WI38 (cell line): ENCODE data around the gene PGF.

Experiments used
- H3K4me3 ChIP-seq: 2 replicates; pipeline ENCODE4 v1.5.1; 2011; ENCODE audit warnings: low read depth, mild to moderate bottlenecking, control low read depth, low read length
- TF ChIP-seq, protein P1 (sequence below): IDR thresholded peaks from 2 replicates; pipeline ENCODE4 v1.5.1; 2012; ENCODE audit warnings: low read depth, mild to moderate bottlenecking, control low read depth, low read length

The PGF gene

DNA sequence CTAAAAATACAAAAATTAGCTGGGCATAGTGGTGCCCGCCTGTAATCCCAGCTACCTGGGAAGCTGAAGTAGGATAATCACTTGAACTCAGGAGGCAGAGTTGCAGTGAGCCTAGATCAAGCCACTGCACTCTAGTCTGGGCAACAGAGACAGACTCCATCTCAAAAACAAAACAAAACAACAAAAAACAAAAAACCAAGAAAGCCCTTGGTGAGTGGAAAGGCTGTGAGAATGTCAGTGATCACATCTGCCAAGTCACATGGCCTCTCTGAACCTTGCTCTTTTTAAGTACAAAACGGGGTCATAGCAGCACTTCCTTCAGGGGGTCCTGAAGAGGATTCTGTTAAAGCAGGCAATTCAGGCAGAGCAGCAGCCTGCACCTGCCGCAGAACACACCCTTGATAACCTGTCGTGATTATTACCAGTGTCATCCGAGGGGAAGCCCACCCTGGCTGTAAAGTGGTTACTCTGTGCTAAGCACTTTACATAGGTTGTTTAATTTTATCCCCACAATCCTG, 41.9 kb downstream of the PGF start:
- TF ChIP-seq, protein P1, sequence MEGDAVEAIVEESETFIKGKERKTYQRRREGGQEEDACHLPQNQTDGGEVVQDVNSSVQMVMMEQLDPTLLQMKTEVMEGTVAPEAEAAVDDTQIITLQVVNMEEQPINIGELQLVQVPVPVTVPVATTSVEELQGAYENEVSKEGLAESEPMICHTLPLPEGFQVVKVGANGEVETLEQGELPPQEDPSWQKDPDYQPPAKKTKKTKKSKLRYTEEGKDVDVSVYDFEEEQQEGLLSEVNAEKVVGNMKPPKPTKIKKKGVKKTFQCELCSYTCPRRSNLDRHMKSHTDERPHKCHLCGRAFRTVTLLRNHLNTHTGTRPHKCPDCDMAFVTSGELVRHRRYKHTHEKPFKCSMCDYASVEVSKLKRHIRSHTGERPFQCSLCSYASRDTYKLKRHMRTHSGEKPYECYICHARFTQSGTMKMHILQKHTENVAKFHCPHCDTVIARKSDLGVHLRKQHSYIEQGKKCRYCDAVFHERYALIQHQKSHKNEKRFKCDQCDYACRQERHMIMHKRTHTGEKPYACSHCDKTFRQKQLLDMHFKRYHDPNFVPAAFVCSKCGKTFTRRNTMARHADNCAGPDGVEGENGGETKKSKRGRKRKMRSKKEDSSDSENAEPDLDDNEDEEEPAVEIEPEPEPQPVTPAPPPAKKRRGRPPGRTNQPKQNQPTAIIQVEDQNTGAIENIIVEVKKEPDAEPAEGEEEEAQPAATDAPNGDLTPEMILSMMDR = no peak
- no peak overlapping the region for H3K4me3 ChIP-seq

DNA sequence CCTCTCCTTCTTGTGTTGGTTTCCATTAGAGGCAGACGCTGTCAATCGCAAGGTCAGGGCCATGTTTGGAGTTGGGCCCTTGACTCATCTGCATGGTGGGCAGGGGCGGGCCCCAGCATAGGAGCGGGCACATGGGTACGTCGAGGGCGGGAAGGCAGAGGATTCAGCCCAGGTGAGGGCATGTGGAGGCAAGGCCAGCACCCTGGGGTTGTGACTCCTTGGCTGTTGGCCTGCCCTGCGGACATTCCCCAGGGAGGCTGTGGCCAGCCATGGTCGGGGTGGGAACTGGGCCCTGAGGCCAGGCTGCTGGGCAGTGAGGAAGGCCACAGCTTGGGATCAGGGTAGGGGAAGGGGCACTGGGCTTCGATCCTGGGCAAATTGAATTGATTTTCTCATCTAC, 42.6 kb downstream of the PGF start:
- TF ChIP-seq, protein P1 = no peak
- H3K4me3 ChIP-seq = no peak overlapping the region

DNA sequence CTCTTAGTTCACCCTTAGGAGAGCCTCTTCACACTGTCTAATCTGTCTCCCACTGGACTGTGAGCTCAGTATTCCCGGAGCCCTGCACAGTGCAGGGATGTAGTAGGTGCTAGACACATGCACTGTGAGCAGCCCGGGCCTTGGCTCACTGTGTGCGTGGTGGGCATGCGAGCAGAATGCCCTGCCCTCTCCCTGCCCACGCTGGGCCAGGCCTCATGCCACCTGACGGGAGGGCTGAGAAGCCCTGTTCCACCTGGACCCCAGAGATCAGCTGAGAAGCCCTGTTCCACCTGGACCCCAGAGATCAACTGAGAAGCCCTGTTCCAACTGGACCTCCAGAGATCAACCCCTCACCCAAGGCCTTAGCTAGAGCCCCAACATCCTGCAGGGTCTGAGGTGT, 43.3 kb downstream of the PGF start:
- no peak overlapping the region for H3K4me3 ChIP-seq
- TF ChIP-seq, protein P1 = no peak

DNA sequence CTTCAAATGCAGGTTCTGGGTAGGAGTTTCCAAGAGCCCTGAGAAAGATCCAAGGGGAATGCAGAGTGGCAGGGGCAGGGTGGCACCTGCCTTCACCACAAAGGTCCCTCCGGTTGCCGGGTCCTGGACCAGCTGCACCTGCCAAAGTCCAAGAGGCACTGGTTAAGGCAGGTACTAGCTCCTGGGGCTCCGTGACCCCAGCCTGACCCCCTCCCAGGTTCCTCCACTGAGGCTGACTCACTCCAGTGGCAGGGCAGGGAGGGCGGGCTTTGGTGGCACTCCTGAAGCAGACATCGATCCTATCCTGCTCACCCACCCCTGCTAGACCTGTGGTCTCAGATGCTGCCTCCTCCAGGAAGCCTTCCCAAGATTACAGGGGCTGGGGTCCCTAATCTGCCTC, 43.7 kb downstream of the PGF start:
- H3K4me3 ChIP-seq = no peak overlapping the region
- TF ChIP-seq, protein P1 = no peak

DNA sequence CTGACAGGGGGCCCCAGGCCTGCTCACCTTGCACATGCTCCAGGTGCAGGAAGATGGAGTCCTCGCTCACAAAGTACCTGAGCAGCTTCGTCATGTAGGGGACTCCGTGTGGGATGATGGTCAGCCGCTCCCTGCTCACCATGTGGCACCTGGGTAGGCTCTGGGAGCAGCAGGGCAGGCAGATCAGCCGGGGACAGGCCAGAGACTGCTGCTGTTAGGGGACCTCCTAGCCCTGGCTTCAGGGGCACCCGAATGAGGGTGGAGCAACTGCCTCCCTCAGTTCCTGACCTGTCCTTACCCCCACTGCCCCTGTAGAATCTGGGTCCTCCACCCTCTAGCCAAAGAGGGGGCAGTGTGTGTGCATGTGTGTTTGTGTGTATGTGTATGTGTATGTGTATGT, 44.2 kb downstream of the PGF start:
- TF ChIP-seq, protein P1 = no peak

DNA sequence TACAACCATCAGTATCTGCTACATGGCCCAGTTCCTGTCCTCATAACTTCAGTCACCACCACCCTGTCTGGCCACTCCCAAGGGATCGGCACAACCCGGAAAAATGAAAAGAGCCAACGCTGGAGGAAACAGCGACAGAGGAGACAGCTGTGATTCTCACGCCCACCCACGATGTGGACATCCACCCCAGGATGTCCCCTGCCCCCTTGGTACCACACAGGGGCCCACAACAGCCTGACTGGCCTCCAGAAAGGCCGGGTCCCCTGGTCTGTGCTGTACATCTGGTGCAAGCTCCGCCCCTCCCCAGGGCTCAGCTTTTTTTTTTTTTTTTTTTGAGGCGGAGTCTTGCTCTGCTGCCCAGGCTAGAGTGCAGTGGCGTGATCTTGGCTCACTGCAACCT, 44.8 kb downstream of the PGF start:
- H3K4me3 ChIP-seq = no peak overlapping the region
- TF ChIP-seq, protein P1 = no peak

More for the DNA sequence above, 44.2 kb downstream of the PGF start:
- H3K4me3 ChIP-seq = no peak overlapping the region

DNA sequence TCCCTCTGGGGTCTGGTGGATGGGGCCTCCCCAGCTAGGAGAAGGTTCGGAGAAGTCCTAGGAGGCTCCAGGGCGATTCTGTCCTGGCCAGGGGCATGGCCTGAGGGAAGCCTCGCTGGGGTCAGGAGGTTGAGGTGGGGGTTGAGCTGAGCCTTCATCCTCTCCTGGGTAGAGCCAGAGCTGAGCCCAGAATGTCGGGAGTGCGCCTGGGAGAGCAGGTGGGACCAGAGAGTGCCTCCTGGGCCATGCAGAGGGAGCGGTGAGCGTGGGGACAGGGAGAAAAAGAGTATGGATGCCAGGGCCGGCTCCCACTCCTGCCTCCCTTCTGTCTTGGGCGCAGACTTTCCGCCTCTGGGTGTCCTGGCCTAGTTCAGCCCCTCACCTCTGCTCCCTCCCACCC, 45.5 kb downstream of the PGF start:
- no peak overlapping the region for H3K4me3 ChIP-seq
- TF ChIP-seq, protein P1 = no peak
